ENCODE measurements around the gene UBE2H. TPM values are rescaled to one million over a fixed set of nuclear protein-coding genes. Genes with fewer than 3 reads are reported as not detected.

The UBE2H gene
- total RNA-seq, 1 donor from 2014 or later = 194 TPM

- no peak for DNase-seq (ENCODE audit: low read depth)
- H4K20me1 ChIP-seq (ENCODE audit: insufficient read depth, low read length) = peaks cover 25% of the 10 kb centered on the region
- no peak overlapping the region for H3K4me3 Mint-ChIP-seq (ENCODE audit: unreplicated experiment)
- no peak overlapping the region for H3K27ac ChIP-seq (ENCODE audit: low read depth, low read length)
- H3K4me1 ChIP-seq (ENCODE audit: insufficient read depth, low read length) = peaks cover 7% of the 10 kb centered on the region
- H3K27me3 ChIP-seq (ENCODE audit: insufficient read depth, low read length) = peaks cover 88% of the 10 kb centered on the region
- H3K79me2 ChIP-seq (ENCODE audit: insufficient read depth, low read length) = no peaks in the 10 kb centered on the region
- H2AFZ ChIP-seq (ENCODE audit: low read depth, low read length) = no peak overlapping the region
- H3K9me3 Mint-ChIP-seq (ENCODE audit: unreplicated experiment) = peaks cover 15% of the 10 kb centered on the region
- no peak overlapping the region for H3K4me2 ChIP-seq (ENCODE audit: low read length)
- peaks cover 53% of the 10 kb centered on the region for H3K27me3 Mint-ChIP-seq (ENCODE audit: low read depth, unreplicated experiment)
- H3K36me3 Mint-ChIP-seq (ENCODE audit: low read depth, unreplicated experiment) = peaks cover 3% of the 10 kb centered on the region
- H3K4me3 ChIP-seq (ENCODE audit: insufficient read depth, low read depth, low read length) = no peak overlapping the region
- no peak for FAIRE-seq
- TF ChIP-seq CTCF (IDR thresholded peaks at IDR 0.05; ENCODE audit: insufficient read depth, low read depth, low read length) (no peak), EZH2 (IDR thresholded peaks at IDR 0.05; ENCODE audit: insufficient read depth, low read length) (peak; percentile 87)
- peaks cover 3% of the 10 kb centered on the region for H3K4me1 Mint-ChIP-seq (ENCODE audit: low read depth, unreplicated experiment)
- H3K36me3 ChIP-seq (ENCODE audit: insufficient read depth, low read length) = no peaks in the 10 kb centered on the region
- H3K27ac Mint-ChIP-seq (ENCODE audit: unreplicated experiment) = peak overlapping the region; percentile 66
- no peak overlapping the region for H3K9ac ChIP-seq (ENCODE audit: low read length)
- H3K9me3 ChIP-seq (ENCODE audit: insufficient read depth, low read depth, low read length) = peaks cover 2% of the 10 kb centered on the region
Observed at GRCh38 chr7:129781928-129782817, 170.6 kb downstream of the UBE2H start.

GRCh38 chr7:129780974-129781927 lies 171.5 kb downstream of the UBE2H start:
- peak overlapping the region; percentile 80 for H3K27ac Mint-ChIP-seq (ENCODE audit: unreplicated experiment)
- H3K4me3 ChIP-seq (ENCODE audit: insufficient read depth, low read depth, low read length) = no peak overlapping the region
- peaks cover 15% of the 10 kb centered on the region for H3K9me3 Mint-ChIP-seq (ENCODE audit: unreplicated experiment)
- H3K36me3 ChIP-seq (ENCODE audit: insufficient read depth, low read length) = no peaks in the 10 kb centered on the region
- H3K27me3 Mint-ChIP-seq (ENCODE audit: low read depth, unreplicated experiment) = peaks cover 51% of the 10 kb centered on the region
- TF ChIP-seq EZH2 (IDR thresholded peaks at IDR 0.05; ENCODE audit: insufficient read depth, low read length) (peak; percentile 95), CTCF (IDR thresholded peaks at IDR 0.05; ENCODE audit: insufficient read depth, low read depth, low read length) (no peak)
- peaks cover 3% of the 10 kb centered on the region for H3K36me3 Mint-ChIP-seq (ENCODE audit: low read depth, unreplicated experiment)
- FAIRE-seq (no peak), DNase-seq (ENCODE audit: low read depth) (no peak)
- H3K9me3 ChIP-seq (ENCODE audit: insufficient read depth, low read depth, low read length) = peaks cover 2% of the 10 kb centered on the region
- peaks cover 7% of the 10 kb centered on the region for H3K4me1 ChIP-seq (ENCODE audit: insufficient read depth, low read length)
- H4K20me1 ChIP-seq (ENCODE audit: insufficient read depth, low read length) = peaks cover 25% of the 10 kb centered on the region
- peaks cover 87% of the 10 kb centered on the region for H3K27me3 ChIP-seq (ENCODE audit: insufficient read depth, low read length)
- H3K4me3 Mint-ChIP-seq (ENCODE audit: unreplicated experiment) = no peak overlapping the region
- H3K4me1 Mint-ChIP-seq (ENCODE audit: low read depth, unreplicated experiment) = peaks cover 3% of the 10 kb centered on the region
- H2AFZ ChIP-seq (ENCODE audit: low read depth, low read length) = no peak overlapping the region
- no peak overlapping the region for H3K4me2 ChIP-seq (ENCODE audit: low read length)
- no peak overlapping the region for H3K9ac ChIP-seq (ENCODE audit: low read length)
- H3K27ac ChIP-seq (ENCODE audit: low read depth, low read length) = no peak overlapping the region
- no peaks in the 10 kb centered on the region for H3K79me2 ChIP-seq (ENCODE audit: insufficient read depth, low read length)

Other genes with a start within 250 kb of the UBE2H start
- 22.3 and 25.4 TPM in 2 replicates for gene ZC3HC1, start 98.4 kb upstream of the UBE2H start, total RNA-seq
- gene KLHDC10, start 117.6 kb upstream of the UBE2H start, total RNA-seq = 33.2 and 40.3 TPM in 2 replicates